GM23338 (cell line): ENCODE measurements around the gene BEST1. TPM values are rescaled to one million over a fixed set of nuclear protein-coding genes. Genes with fewer than 3 reads are reported as not detected.

Experiments
- ATAC-seq: fragments of 200-7000 bp; cut with Tn5 transposase; 3 replicates; pipeline ENCODE4 v1.9.1; 2020
- DNase-seq: peaks from one replicate; pipeline ENCODE4 v3.0.0-alpha.2; 2015; ENCODE audit warnings: low spot score
- H2AFZ ChIP-seq: fragments of 200-600 bp; sonication (generic); 2 replicates; pipeline ENCODE4 v1.8.0; 2016; ENCODE audit warnings: antibody characterized with exemption, mild to moderate bottlenecking, moderate library complexity
- H3F3A ChIP-seq: fragments of 200-600 bp; sonication (generic); replicated peaks from 2 replicates; pipeline ENCODE4 v1.8.0; 2017; ENCODE audit warnings: antibody characterized with exemption, mixed run types, low read depth
- H3K27ac ChIP-seq: fragments of 200-600 bp; sonication (generic); 2 replicates; pipeline ENCODE4 v1.6.1; 2016; ENCODE audit warnings: low read depth
- H3K27me3 ChIP-seq: fragments of 200-600 bp; sonication (generic); 2 replicates; pipeline ENCODE4 v1.8.0; 2016; ENCODE audit warnings: mild to moderate bottlenecking, mixed run types, moderate library complexity; ENCODE audit not compliant: insufficient read depth
- H3K36me3 ChIP-seq: fragments of 200-600 bp; sonication (generic); 2 replicates; pipeline ENCODE4 v1.8.0; 2016; ENCODE audit warnings: mild to moderate bottlenecking; ENCODE audit not compliant: insufficient read depth
- H3K4me1 ChIP-seq: fragments of 200-600 bp; sonication (generic); 2 replicates; pipeline ENCODE4 v1.8.0; 2016; ENCODE audit warnings: mild to moderate bottlenecking, moderate library complexity; ENCODE audit not compliant: insufficient read depth
- H3K4me2 ChIP-seq: fragments of 200-600 bp; sonication (generic); 2 replicates; pipeline ENCODE4 v1.7.1; 2017; ENCODE audit warnings: mixed run types
- H3K4me3 ChIP-seq: fragments of 200-600 bp; sonication (generic); 2 replicates; pipeline ENCODE4 v1.6.1; 2016; ENCODE audit warnings: mixed run types
- H3K79me2 ChIP-seq: fragments of 200-600 bp; sonication (generic); replicated peaks from 2 replicates; pipeline ENCODE4 v1.8.0; 2017; ENCODE audit warnings: mild to moderate bottlenecking; ENCODE audit not compliant: insufficient read depth
- H3K9me2 ChIP-seq: fragments of 200-600 bp; sonication (generic); 2 replicates; pipeline ENCODE4 v1.8.0; 2017; ENCODE audit not compliant: insufficient read depth
- H4K20me1 ChIP-seq: fragments of 200-600 bp; sonication (generic); replicated peaks from 2 replicates; pipeline ENCODE4 v1.8.0; 2017; ENCODE audit warnings: mild to moderate bottlenecking; ENCODE audit not compliant: insufficient read depth
- H3K27ac Mint-ChIP-seq: 2 replicates; pipeline ENCODE4 v1.8.0; 2020; ENCODE audit warnings: inconsistent platforms, mild to moderate bottlenecking, moderate library complexity, mixed read lengths
- H3K27me3 Mint-ChIP-seq: 3 replicates; pipeline ENCODE4 v1.8.0; 2022; ENCODE audit warnings: low read depth, mild to moderate bottlenecking, moderate library complexity, mixed read lengths, inconsistent platforms; ENCODE audit not compliant: insufficient read depth, poor library complexity
- H3K36me3 Mint-ChIP-seq: 3 replicates; pipeline ENCODE4 v1.8.0; 2021; ENCODE audit warnings: low read depth, mild to moderate bottlenecking, inconsistent platforms, moderate library complexity, mixed read lengths
- H3K4me1 Mint-ChIP-seq: 3 replicates; pipeline ENCODE4 v1.8.0; 2020; ENCODE audit warnings: mild to moderate bottlenecking, inconsistent platforms, mixed read lengths
- H3K4me3 Mint-ChIP-seq: 3 replicates; pipeline ENCODE4 v1.8.0; 2021; ENCODE audit warnings: moderate library complexity, mild to moderate bottlenecking, inconsistent platforms, mixed read lengths
- H3K9me3 Mint-ChIP-seq: 3 replicates; pipeline ENCODE4 v1.8.0; 2020; ENCODE audit warnings: moderate library complexity, mild to moderate bottlenecking, inconsistent platforms, mixed read lengths
- CREB1 ChIP-seq: fragments of 250-450 bp; sonication (Bioruptor Pico); IDR thresholded peaks from 2 replicates; pipeline ENCODE4 v1.5.0; 2020; ENCODE audit warnings: low read depth, mild to moderate bottlenecking, moderate library complexity
- CTCF ChIP-seq, 2 experiments: fragments of 200-600 bp in 1 of 2; sonication (generic) in 1 of 2; conservative IDR thresholded peaks; 2 replicates each; pipeline versions ENCODE4 v1.5.1 to v1.6.1; 2016 to 2017; ENCODE audit warnings: antibody characterized with exemption in 2 of 2, low read depth in 2 of 2, mild to moderate bottlenecking in 2 of 2, moderate library complexity in 1 of 2
- EZH2 ChIP-seq: fragments of 200-600 bp; sonication (generic); IDR thresholded peaks from one replicate; pipeline ENCODE4 v1.8.0; 2017; ENCODE audit warnings: antibody characterized with exemption, mild to moderate bottlenecking, low read depth; ENCODE audit not compliant: unreplicated experiment
- EZH2phosphoT487 ChIP-seq: fragments of 200-600 bp; sonication (generic); IDR thresholded peaks from one replicate; pipeline ENCODE4 v1.8.1; 2018; ENCODE audit warnings: antibody characterized with exemption; ENCODE audit not compliant: unreplicated experiment
- NANOG ChIP-seq: IDR thresholded peaks from 2 replicates; pipeline ENCODE4 v1.6.1; 2016; ENCODE audit warnings: antibody characterized with exemption, borderline replicate concordance
- POLR2AphosphoS5 ChIP-seq: IDR thresholded peaks from 2 replicates; pipeline ENCODE4 v1.6.1; 2016; ENCODE audit warnings: antibody characterized with exemption, low read depth
- STAT1 ChIP-seq: IDR thresholded peaks from one replicate; pipeline ENCODE4 v1.6.1; 2016; ENCODE audit warnings: antibody characterized with exemption; ENCODE audit not compliant: unreplicated experiment
- ZNF462 ChIP-seq: fragments of 250-450 bp; sonication (Bioruptor Pico); IDR thresholded peaks from 2 replicates; pipeline ENCODE4 v1.5.0; 2020; ENCODE audit warnings: mild to moderate bottlenecking, moderate library complexity
- polyA plus RNA-seq: library from polyadenylated mRNA; unstranded; fragments of >200 nt; fragmentation: Nextera tagmentation; extraction: Ambion mirVana; gene quantifications from 2 replicates; pipeline ENCODE4 v1.2.1, GENCODE V29; 2016
- total RNA-seq: library from RNA; depleted of rRNA; stranded (reverse); fragments of >200 nt; shearing (Covaris generic); gene quantifications from 2 replicates; pipeline ENCODE4 v1.2.3, GENCODE V29; 2014
- TF ChIP-seq, protein P1 (sequence below): IDR thresholded peaks from 2 replicates; pipeline ENCODE4 v1.6.1; 2016; ENCODE audit warnings: antibody characterized with exemption

The BEST1 gene
- total and polyA plus RNA-seq, 2 experiments from 2014 or later, result 0.35 to 0.44 TPM

GRCh38 chr11:61996933-61997332, 46.8 kb downstream of the BEST1 start:
- Histone ChIP-seq H3K36me3 (0 out of 2 replicates have a peak, but pooled peaks cover 6% of the 10 kb centered on the region), H3K9me2 (no peaks in the 10 kb centered on the region; the same call in 1 of the 2 replicates), H3K79me2 (no peaks in the 10 kb centered on the region), H3K4me1 (no peaks in the 10 kb centered on the region), H3K27ac (no peak overlapping the region), H3K27me3 (no peaks in the 10 kb centered on the region), H4K20me1 (no peaks in the 10 kb centered on the region), H3F3A (no peaks in the 10 kb centered on the region), H3K4me2 (no peak overlapping the region), H2AFZ (no peak overlapping the region), H3K4me3 (no peak overlapping the region)
- ATAC-seq (peak; percentile 84), DNase-seq (peak; percentile 46)
- H3K9me3 Mint-ChIP-seq, result peaks cover 31% of the 10 kb centered on the region
- TF ChIP-seq CTCF (conservative IDR thresholded peaks at IDR 0.05; ENCODE audit: low read depth in 2 of 2), result peak; percentile 19 to 44; a peak in 2 of 4 replicates
- no peak for TF ChIP-seq POLR2AphosphoS5
- H3K4me3 Mint-ChIP-seq, result no peak overlapping the region
- peaks cover 20% of the 10 kb centered on the region for H3K36me3 Mint-ChIP-seq
- H3K27me3 Mint-ChIP-seq, result peaks cover 2% of the 10 kb centered on the region
- H3K27ac Mint-ChIP-seq, result no peak overlapping the region
- peaks cover 5% of the 10 kb centered on the region; the same call in 1 of the 3 replicates for H3K4me1 Mint-ChIP-seq

- Mint-ChIP-seq H3K36me3 (peaks cover 20% of the 10 kb centered on the region), H3K4me3 (no peak overlapping the region), H3K9me3 (peaks cover 27% of the 10 kb centered on the region), H3K4me1 (peaks cover 5% of the 10 kb centered on the region; the same call in 1 of the 3 replicates), H3K27me3 (peaks cover 2% of the 10 kb centered on the region), H3K27ac (no peak overlapping the region)
- Histone ChIP-seq H2AFZ (no peak overlapping the region), H3K27me3 (no peaks in the 10 kb centered on the region), H3K9me2 (no peaks in the 10 kb centered on the region; the same call in 1 of the 2 replicates), H4K20me1 (no peaks in the 10 kb centered on the region), H3K27ac (no peak overlapping the region), H3F3A (no peaks in the 10 kb centered on the region), H3K36me3 (0 out of 2 replicates have a peak, but pooled peaks cover 6% of the 10 kb centered on the region), H3K4me3 (no peak overlapping the region), H3K4me1 (no peaks in the 10 kb centered on the region), H3K79me2 (no peaks in the 10 kb centered on the region), H3K4me2 (no peak overlapping the region)
- DNase-seq, result no peak
- ATAC-seq, result no peak
- TF ChIP-seq EZH2 (no peak), ZNF462 (CRISPR knock-in tag) (no peak), STAT1 (no peak), NANOG (no peak), CREB1 (CRISPR knock-in tag) (no peak), POLR2AphosphoS5 (no peak), EZH2phosphoT487 (no peak)
- TF ChIP-seq, protein P1, sequence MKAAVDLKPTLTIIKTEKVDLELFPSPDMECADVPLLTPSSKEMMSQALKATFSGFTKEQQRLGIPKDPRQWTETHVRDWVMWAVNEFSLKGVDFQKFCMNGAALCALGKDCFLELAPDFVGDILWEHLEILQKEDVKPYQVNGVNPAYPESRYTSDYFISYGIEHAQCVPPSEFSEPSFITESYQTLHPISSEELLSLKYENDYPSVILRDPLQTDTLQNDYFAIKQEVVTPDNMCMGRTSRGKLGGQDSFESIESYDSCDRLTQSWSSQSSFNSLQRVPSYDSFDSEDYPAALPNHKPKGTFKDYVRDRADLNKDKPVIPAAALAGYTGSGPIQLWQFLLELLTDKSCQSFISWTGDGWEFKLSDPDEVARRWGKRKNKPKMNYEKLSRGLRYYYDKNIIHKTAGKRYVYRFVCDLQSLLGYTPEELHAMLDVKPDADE, result no peak
Observed at GRCh38 chr11:61999141-61999975, 49.2 kb downstream of the BEST1 start.
